ENCODE data around the gene RHOXF1.
"Not testable (repeated sequence)": the region's sequence is repeated elsewhere in the genome, so short reads cannot be mapped to it uniquely, and the experiment has no call there.

Gene RHOXF1

DNA sequence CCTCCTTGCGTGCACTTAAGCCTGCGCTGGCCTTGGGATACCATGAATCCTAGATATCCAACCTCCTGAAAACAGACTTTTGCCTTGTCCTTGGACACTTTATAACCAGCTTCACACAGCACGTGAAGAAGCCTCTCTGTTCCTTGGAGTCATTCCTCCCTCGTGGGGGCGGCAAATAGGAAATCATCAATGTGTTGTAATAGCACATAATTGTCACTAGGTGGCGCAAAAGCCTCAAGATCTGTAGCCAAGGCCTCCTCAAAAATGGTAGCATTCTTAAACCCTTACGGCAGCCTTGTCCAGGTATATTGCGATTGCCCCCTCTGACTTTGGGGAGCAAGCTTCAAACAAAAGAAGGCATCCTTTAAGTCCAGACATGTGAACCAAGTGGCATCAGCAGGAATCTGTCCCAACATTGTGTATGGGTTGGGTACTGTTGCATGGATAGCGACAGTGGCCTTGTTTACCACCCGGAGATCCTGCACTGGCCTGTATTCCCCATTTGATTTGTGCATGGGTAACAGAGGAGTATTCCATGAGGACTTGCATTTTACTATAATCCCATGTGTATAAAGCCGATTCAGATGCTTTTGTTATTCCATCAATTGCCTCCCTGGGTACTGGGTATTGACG is 30.0 kb downstream of the RHOXF1 start:
- not testable (repeated sequence) for DNase-seq (ENCODE audit: low read depth)

DNA sequence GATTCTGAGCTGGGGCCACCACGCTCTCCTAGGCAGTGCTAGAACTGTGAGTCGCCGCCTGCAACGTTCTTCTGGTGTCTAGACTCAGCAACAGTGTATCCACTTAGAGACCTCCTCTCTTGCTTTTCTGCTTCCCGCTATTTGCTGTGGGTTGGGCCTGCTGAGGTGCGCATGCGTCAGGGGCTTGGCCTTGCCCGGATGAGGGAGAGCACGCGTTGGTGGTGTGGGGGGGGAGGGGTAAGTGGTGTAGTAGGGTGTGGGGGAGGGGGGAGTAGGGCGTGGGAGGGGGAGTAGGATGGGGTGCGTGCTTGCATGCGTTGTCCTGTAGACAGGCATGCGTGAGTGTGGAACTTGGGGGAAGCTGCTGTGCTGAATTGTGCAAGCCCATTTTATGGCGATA is 38.1 kb downstream of the RHOXF1 start, which contains the start of gene RHOXF2B:
RHOXF2B (minus strand) TSS at position 101 of the 400 bp plus-strand sequence. CDS start 138 bp downstream, outside the sequence.
- not testable (repeated sequence) for DNase-seq (ENCODE audit: low read depth)

DNA sequence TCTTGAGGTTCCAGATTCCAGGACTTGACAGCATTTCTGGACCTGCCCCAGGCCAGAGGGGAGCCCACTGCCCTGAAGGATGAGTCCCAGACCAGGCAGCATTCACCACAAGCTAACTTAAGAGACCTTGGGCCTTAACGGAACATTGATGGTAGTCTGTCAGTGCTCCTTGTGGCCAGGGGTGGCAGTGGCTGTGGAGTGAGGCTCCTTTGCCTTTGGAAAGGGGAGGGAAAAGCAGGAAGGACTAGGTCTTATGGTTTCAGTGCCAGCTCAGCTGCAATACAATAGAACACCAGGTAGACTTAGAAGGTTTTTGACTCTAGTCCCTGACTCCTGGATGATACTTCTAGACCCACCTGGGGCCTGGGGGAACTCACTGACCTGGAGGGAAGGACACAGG is 49.5 kb downstream of the RHOXF1 start:
- not testable (repeated sequence) for DNase-seq (ENCODE audit: low read depth)
